Thyroid gland (tissue), 4 donors: Measurements from ENCODE around the gene ABCC2. TPM values are rescaled to one million over a fixed set of nuclear protein-coding genes. Genes with fewer than 3 reads are reported as not detected.
A peak's percentile ranks its signal among the peaks of the same experiment; 100 is the strongest.

Experiments
- DNase-seq, 2 donors: peaks; one replicate each; pipeline ENCODE4 v3.0.0-alpha.2; 2019
- H3K27ac ChIP-seq, 3 donors: fragments of 200-600 bp; sonication (generic); 1 replicate in 2 of 3; 2 replicates in 1 of 3; pipeline ENCODE4 v1.5.1; 2016 to 2019; ENCODE audit warnings: mild to moderate bottlenecking in 1 of 3, moderate library complexity in 1 of 3
- H3K27me3 ChIP-seq: fragments of 200-600 bp; sonication (generic); one replicate; pipeline ENCODE4 v1.5.1; 2019
- H3K36me3 ChIP-seq, 2 donors: fragments of 200-600 bp; sonication (generic); one replicate each; pipeline ENCODE4 v1.5.1; 2016 to 2019
- H3K4me1 ChIP-seq, 2 donors: fragments of 200-600 bp; sonication (generic); one replicate each; pipeline ENCODE4 v1.5.1; 2017 to 2019
- H3K4me3 ChIP-seq, 3 donors: fragments of 200-600 bp; sonication (generic); replicated peaks in 1 of 3; 1 replicate in 2 of 3; 2 replicates in 1 of 3; pipeline ENCODE4 v1.5.1; 2016; ENCODE audit warnings: mild to moderate bottlenecking in 1 of 3
- H3K9me3 ChIP-seq: fragments of 200-600 bp; sonication (generic); one replicate; pipeline ENCODE4 v1.5.1; 2017
- POLR2A ChIP-seq, 2 donors: fragments of 450-650 bp; IDR thresholded peaks; one replicate each; pipeline ENCODE4 v1.6.1; 2017; ENCODE audit warnings: antibody characterized with exemption in 2 of 2, mild to moderate bottlenecking in 2 of 2, moderate library complexity in 1 of 2
- WGBS, 2 donors: methylation state at CpG; one replicate each; pipeline ENCODE4 v1.1.5; 2017; 5-methylcytosine and 5-hydroxymethylcytosine counted together
- intact Hi-C: fragments of 100-400 bp; cut with DNase I; formaldehyde crosslinking; loops from one replicate; pipeline ENCODE4 v1.15.1; 2023
- total RNA-seq, 4 donors: library from RNA; depleted of rRNA; stranded (reverse); fragments of >200 nt; gene quantifications; one replicate each; pipeline ENCODE4 v1.2.3, GENCODE V29; 2016
- TF ChIP-seq, protein P1 (sequence below), 6 experiments: fragments of 200-600 bp in 3 of 6; fragments of 450-650 bp in 3 of 6; sonication (generic) in 3 of 6; IDR thresholded peaks; one replicate each; pipeline ENCODE4 v1.5.1; 2016 to 2019; ENCODE audit warnings: antibody characterized with exemption in 6 of 6, mild to moderate bottlenecking in 2 of 6, inconsistent platforms in 1 of 6, moderate library complexity in 1 of 6

The ABCC2 gene
- total RNA-seq, 4 donors from 2014 or later = 0.67 to 5.1 (median 1.1) TPM

DNA sequence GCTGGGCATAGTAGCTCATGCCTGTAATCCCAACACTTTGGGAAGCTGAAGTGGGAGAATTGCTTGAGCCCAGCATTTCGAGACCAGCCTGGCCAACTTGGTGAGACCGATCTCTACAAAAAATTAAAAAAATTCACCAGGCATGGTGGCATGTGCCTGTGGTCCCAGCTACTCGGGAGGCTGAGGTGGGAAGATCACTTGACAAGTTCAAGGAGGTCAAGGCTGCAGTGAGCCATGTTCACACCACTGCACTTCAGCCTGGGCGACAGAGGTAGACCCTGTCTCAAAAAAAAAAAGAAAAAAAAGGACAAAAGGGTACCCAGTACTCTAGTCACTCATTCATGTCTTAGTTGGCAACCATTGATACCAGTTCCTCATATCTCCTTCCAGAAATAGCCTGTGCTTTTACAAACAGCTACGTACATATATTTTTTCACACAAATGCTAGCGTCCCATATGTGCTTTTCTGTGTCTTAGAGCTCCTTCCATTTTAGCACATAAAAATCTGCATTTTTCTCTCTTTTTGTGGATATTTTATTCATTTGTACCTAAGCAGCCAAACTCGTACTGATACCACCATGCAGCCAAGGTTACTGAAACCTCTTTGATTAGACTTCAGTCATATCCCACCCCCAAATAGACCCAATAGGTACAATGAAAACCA is 5.5 kb downstream of the ABCC2 start:
- H3K27ac ChIP-seq = no peak overlapping the region
- no peak overlapping the region for H3K4me3 ChIP-seq
- DNase-seq = no peak
- no peak for TF ChIP-seq POLR2A (IDR thresholded peaks at IDR 0.05)
- TF ChIP-seq, protein P1, sequence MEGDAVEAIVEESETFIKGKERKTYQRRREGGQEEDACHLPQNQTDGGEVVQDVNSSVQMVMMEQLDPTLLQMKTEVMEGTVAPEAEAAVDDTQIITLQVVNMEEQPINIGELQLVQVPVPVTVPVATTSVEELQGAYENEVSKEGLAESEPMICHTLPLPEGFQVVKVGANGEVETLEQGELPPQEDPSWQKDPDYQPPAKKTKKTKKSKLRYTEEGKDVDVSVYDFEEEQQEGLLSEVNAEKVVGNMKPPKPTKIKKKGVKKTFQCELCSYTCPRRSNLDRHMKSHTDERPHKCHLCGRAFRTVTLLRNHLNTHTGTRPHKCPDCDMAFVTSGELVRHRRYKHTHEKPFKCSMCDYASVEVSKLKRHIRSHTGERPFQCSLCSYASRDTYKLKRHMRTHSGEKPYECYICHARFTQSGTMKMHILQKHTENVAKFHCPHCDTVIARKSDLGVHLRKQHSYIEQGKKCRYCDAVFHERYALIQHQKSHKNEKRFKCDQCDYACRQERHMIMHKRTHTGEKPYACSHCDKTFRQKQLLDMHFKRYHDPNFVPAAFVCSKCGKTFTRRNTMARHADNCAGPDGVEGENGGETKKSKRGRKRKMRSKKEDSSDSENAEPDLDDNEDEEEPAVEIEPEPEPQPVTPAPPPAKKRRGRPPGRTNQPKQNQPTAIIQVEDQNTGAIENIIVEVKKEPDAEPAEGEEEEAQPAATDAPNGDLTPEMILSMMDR (IDR thresholded peaks at IDR 0.05) = no peak
- intact Hi-C loops = no loop called here
- H3K4me1 ChIP-seq = no peaks in the 10 kb centered on the region
- H3K9me3 ChIP-seq = no peaks in the 10 kb centered on the region
- WGBS, 2 donors = 79 to 84% methylated on average over 7 of the region's 7 CpGs
- H3K36me3 ChIP-seq = no peaks in the 10 kb centered on the region
- no peaks in the 10 kb centered on the region for H3K27me3 ChIP-seq

DNA sequence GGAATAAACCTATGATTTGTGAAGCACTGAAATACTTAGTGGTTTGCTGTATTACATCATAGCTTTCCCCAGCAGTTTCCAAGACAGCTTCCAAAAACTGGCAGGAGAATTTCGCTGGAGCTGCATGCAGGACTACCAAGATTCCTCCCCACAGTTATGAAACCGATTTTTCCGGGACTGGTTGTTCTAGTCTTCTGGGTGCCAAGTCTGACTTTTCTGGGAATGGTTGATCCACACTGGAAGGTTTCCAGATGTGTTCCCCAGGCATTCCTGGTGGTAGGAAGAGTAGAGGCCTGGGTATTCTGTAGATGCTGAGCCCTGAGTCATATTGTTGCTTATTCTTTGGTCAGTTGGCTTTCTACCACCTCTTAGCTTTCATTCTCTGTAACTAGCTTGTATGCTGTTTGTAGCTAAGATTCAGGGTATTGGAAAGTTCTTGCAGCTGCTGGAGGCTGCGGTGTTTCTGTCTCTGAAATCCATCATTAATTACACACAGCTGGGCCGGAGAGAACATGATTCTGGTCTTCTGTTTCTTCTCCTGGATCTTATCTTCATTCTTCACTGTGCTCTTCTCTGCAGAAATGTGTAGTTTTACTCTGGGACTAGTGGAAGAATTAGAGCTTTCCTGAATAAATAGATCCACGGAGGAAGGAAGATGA is 6.3 kb downstream of the ABCC2 start:
- Histone ChIP-seq H3K9me3 (no peaks in the 10 kb centered on the region), H3K4me1 (no peaks in the 10 kb centered on the region), H3K36me3 (no peaks in the 10 kb centered on the region), H3K27me3 (no peaks in the 10 kb centered on the region), H3K4me3 (no peak overlapping the region), H3K27ac (no peak overlapping the region)
- DNase-seq = peak in 1 of 2 donors; percentile 3
- 70 to 74% methylated on average over 6 of the region's 6 CpGs for WGBS, 2 donors
- intact Hi-C loops = no loop called here
- TF ChIP-seq, protein P1 (IDR thresholded peaks at IDR 0.05) = no peak
- no peak for TF ChIP-seq POLR2A (IDR thresholded peaks at IDR 0.05)

DNA sequence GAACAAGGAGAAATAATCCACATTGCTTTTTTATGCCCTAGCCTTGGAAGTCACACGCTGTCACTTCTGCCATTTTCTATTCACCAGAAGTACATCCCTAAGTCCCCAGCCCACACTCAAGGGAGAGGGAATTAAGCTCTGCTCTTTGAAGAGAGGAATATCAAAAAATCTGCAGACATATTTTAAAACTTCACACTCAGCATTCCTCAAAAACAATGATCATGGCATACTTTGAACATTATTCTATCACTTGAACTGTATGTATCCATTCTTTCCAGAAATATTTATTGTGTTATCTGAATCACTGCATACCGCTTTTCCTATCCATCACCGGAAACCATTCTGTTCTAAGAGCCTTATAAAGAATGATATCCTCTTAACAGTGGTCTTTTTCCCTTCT is 9.4 kb downstream of the ABCC2 start:
- intact Hi-C loops = no loop called here
- no peak for TF ChIP-seq POLR2A (IDR thresholded peaks at IDR 0.05)
- TF ChIP-seq, protein P1 (IDR thresholded peaks at IDR 0.05) = no peak
- no peak for DNase-seq
- Histone ChIP-seq H3K4me3 (no peak overlapping the region), H3K36me3 (no peaks in the 10 kb centered on the region), H3K27ac (no peak overlapping the region), H3K4me1 (no peaks in the 10 kb centered on the region), H3K27me3 (no peaks in the 10 kb centered on the region), H3K9me3 (no peaks in the 10 kb centered on the region)
- WGBS, 2 donors = 77 to 96% methylated on average over 3 of the region's 3 CpGs

DNA sequence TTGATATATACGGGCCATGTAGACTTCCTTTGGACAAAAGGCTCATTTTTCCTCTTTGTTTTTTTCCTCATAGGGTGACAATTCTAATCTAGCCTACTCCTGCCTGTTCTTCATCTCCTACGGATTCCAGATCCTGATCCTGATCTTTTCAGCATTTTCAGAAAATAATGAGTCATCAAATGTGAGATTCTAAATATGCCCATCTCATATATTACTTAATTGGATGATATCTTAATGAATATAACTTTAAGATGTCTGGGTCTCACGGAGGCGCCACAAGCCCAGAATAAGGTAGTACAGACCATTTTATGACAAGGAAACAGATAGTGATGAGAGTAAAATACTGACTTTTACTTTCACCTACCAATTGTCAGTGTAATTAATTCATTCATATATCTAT is 11.4 kb downstream of the ABCC2 start:
- H3K27ac ChIP-seq = no peak overlapping the region
- no peaks in the 10 kb centered on the region for H3K9me3 ChIP-seq
- intact Hi-C loops = no loop called here
- no peak overlapping the region for H3K4me3 ChIP-seq
- TF ChIP-seq POLR2A (IDR thresholded peaks at IDR 0.05) = no peak
- TF ChIP-seq, protein P1 (IDR thresholded peaks at IDR 0.05) = no peak
- no peaks in the 10 kb centered on the region for H3K27me3 ChIP-seq
- no peak for DNase-seq
- no peaks in the 10 kb centered on the region for H3K4me1 ChIP-seq
- H3K36me3 ChIP-seq = no peaks in the 10 kb centered on the region
- 95 to 98% methylated on average over 4 of the region's 4 CpGs for WGBS, 2 donors

DNA sequence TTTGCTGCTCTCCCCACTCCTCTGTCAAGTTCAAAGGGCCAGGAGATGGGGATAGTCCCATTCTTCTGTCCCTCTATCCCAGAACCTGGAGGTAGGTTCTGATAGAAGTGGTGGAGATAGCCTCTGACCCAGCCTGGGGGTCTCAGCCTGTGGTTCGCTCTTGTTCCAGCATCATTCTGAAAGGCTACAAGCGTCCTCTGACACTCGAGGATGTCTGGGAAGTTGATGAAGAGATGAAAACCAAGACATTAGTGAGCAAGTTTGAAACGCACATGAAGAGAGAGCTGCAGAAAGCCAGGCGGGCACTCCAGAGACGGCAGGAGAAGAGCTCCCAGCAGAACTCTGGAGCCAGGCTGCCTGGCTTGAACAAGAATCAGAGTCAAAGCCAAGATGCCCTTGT is 14.5 kb downstream of the ABCC2 start:
- Histone ChIP-seq H3K9me3 (no peaks in the 10 kb centered on the region), H3K27me3 (no peaks in the 10 kb centered on the region), H3K4me1 (no peaks in the 10 kb centered on the region), H3K36me3 (no peaks in the 10 kb centered on the region), H3K4me3 (no peak overlapping the region), H3K27ac (no peak overlapping the region)
- DNase-seq = no peak
- intact Hi-C loops = no loop called here
- no peak for TF ChIP-seq POLR2A (IDR thresholded peaks at IDR 0.05)
- TF ChIP-seq, protein P1 (IDR thresholded peaks at IDR 0.05) = no peak
- WGBS, 2 donors = 84 to 90% methylated on average over 6 of the region's 6 CpGs
